GM21526 (cell line): ENCODE results near the gene HABP2.

Experiments used
- ATAC-seq: cut with Tn5 transposase; IDR thresholded peaks from one replicate; pipeline ENCODE4 v1.9.1; 2021; ENCODE audit warnings: moderate library complexity; ENCODE audit not compliant: unreplicated experiment, low FRiP score

Gene HABP2

DNA sequence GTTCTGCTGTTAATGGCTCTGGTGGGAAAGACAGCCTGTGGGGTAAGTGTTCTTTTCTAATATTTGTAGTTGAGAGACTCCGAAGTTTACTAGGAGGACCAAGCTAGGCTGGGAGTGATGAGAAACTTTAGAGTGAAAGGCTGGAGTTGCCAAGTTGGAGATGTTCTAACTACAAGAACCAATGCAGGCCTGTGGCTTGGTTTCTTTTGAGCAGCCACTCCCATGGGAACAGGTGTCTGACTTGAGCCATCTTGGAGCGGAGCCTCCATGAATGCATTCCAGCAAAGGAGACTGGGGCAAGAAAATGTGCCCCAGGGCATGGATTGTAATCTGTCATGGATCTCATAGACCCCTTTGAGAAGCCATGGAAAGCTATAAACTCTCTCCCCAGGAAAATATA, 296 bp downstream of the HABP2 start:
- no peak for ATAC-seq

DNA sequence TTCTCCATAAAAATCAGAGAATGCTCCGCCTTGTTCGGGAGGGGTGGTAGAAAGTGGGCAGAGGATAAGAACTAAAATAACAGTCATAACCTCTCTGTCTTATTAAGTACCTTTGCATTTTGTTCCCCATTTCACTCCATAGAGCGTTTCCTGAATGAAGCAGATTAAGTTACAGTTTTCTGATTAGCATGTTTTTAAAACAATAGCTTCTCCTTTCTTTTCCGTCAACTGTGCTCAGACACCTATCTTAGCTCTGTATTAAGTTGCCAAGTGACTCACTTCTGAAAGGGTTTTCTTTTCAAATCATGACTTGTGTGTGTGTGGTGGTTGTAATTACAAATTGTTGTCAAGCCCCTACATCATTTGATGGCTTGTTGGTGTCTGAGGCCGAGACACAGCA, 1.4 kb downstream of the HABP2 start:
- no peak for ATAC-seq

GRCh38 chr10:113555245-113555644, 2.4 kb downstream of the HABP2 start:
- no peak for ATAC-seq

GRCh38 chr10:113555751-113556150, 2.9 kb downstream of the HABP2 start:
- no peak for ATAC-seq

DNA sequence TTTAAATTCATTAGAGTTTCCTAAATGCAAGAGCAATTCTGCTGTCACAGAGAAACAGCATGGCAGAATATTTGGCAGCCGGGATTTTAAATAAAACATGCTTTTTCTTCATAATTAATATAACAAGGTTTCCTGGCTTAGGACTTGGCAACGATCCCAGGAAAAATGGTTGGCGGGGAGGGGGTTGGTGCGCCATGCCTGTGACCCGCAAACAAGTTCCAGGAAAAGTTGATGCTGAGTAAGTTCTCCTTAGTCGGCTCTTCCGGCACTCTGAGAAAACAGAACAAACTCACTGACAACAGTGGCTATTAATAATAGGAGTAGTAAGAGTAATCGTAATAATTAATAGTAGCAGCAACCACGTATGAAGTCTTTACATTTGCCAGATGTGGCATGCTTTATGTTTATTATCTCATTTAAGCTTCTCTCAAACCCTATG, 4.6 kb downstream of the HABP2 start:
- ATAC-seq, result no peak

GRCh38 chr10:113557903-113558321, 5.1 kb downstream of the HABP2 start:
- ATAC-seq, result no peak

DNA sequence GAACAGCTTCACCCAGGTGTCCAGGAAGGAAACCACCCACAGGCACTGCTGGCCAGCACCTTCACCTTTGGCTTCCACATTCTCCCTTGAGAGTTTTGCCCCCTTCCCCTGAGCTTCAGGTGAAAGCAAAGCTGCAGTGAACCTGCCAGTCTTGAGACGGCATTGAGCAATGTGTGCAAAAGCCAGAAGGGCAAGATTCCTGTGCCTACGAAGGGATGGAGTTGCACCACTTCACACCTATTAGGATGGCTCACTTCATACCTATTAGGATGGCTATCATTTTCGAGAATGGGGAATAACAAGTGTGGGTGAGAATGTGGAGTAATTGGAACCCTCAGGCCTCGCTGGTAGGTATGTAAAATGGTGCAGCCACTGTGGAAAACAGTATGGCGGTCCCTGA, 7.2 kb downstream of the HABP2 start:
- ATAC-seq, result no peak

- ATAC-seq, result no peak
Observed at GRCh38 chr10:113561214-113561613, 8.4 kb downstream of the HABP2 start.

DNA sequence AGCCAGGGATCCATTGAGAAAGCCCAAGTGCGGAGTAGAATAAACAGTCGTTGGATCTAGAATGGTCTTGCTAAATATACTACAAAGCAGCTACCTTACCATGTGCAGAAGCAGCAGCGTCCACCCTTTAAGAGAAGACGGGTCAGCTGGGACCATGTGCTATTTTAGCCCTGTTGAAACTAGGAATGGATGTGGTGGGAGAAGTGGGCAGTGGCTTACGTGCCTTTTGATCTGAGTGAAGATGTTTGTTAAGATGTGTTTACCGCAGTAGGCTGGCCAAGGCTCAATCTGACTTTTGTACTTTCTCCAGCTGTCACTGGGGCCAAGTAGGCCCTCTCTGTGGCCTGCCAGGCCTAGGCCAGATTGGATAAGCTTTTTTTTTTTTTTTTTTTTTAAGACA, 9.2 kb downstream of the HABP2 start:
- ATAC-seq, result no peak

DNA sequence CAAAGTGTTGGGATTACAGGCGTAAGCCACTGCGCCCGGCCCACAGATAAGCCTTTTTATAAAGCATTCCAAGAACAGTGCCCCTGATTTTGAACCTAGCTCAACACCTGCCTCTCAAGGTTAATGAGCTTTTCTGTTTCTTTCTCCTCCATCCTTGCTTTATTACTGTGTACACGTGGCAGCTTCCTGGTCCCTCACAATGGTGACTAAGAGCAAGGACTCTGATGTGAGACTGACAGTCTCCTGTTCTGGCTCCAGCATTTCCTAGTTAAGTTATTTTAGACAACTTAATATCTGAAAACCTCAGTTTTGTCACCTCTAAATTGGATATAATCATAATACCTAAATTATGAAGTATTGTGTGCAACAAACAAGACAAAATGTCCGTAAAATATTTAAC, 9.9 kb downstream of the HABP2 start:
- ATAC-seq, result no peak

- ATAC-seq, result peak; percentile 98
Observed at GRCh38 chr10:113563306-113564088, 10.6 kb downstream of the HABP2 start.

DNA sequence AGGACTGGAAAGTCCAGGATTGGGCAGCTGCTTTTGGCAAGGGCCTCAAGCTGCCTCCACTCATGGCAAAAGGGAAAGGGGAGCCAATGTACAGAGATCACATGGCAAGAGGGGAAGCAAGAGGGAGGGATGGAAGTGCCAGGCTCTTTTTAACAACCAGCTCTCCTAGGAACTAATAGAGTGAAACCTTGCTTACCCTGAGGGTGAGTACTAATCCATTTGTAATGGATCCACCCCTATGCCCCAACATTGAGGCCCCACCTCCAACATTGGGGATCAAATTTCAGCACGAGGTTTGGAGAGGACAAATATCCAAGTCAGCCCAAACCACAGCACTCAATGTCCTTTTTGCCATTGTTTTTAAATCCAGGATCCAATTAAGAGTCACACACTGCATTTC, 12.5 kb downstream of the HABP2 start:
- no peak for ATAC-seq

- ATAC-seq, result no peak
Observed at GRCh38 chr10:113566888-113567287, 14.0 kb downstream of the HABP2 start.

DNA sequence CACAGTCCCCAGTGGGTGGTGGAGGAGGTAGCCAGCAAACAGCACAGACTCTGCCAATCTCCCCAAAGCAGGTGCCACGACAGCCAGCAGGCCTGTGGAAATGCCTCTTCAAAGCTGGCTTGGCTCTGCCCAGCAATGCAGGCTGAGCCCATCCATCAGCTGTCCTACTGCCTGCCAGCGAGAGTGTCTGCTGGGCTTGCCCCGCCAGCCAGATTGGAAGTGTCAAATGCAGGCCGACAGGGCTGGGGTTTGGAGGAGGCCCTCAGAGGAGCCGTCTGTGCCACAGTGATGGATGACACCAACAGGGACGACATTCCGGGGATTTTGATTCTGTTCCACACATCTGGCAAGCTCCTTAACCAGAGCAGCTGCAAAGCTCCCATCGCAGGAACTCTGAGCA, 16.7 kb downstream of the HABP2 start:
- ATAC-seq, result no peak

- no peak for ATAC-seq
Observed at GRCh38 chr10:113572520-113573290, 19.9 kb downstream of the HABP2 start.

GRCh38 chr10:113573368-113573767, 20.5 kb downstream of the HABP2 start:
- no peak for ATAC-seq

DNA sequence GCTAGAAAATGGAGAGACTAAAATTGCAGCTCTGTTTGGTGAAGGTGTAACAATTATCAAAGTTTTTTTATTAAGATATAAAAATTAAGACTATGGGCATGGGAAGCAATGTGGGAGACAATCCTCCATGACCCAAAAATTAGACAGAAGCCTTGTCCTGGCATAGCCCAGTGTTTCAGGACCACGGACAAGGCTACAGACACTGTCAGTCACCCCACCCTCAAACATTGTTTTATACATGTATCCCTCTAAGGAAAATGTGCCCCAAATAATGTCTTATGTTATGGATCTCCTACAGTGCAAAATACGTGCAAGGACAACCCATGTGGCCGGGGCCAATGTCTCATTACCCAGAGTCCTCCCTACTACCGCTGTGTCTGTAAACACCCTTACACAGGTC, 24.0 kb downstream of the HABP2 start:
- no peak for ATAC-seq

DNA sequence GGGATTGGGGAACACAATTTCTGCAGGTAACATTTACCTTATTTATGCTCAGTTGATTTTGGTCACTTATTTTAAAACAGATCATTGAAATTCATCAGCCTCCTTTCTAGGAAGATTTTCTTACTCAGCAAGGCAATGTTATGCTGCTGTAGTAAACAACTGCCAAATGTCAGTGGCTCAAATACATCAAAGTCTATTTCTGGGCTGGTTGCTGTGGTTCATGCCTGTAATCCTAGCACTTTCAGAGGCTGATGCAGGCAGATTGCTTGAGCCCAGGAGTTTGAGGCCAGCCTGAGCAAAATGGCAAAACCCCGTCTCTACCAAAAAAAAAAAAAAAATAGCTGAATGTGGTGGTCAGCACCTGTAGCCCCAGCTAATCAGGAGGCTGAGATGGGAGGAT, 25.9 kb downstream of the HABP2 start:
- no peak for ATAC-seq

DNA sequence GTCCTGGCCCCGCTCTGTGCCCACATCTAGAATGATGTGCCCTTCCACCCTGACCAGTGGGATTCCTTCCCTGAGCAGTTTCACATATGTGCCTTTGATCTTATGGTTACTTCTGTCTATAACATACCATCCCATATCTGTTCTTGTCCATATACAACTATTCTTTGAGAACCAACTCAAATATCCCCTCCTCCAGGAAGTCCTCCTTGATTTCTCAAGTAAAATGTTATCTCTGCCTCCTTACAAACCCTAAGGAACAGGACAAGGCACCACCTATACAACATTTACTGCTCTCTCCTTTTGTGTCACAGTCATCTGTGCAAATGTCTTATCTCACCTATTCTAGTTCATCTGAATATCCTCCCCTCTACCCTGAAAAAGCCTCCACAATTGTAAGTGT, 28.2 kb downstream of the HABP2 start:
- ATAC-seq, result no peak

GRCh38 chr10:113583571-113583970, 30.7 kb downstream of the HABP2 start:
- no peak for ATAC-seq

DNA sequence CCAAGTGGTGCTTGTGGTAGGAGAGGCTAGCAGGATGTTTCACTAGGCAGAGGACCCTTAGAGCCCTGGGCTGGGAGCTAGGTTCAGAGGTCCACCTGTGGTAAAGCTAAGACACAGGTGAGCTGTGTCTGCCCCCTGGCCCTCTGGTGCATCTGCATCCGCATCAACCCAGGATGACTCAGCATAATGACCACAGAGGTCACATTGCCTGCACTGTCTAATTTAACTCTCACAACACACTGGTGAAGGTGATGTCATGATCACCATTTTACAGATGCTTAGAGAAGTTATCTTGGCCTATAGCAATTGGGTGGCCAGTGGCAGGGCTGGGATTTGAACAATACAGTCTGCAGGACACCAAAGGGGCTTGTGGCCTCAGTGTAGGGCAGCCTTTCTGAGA, 33.1 kb downstream of the HABP2 start:
- ATAC-seq, result no peak

DNA sequence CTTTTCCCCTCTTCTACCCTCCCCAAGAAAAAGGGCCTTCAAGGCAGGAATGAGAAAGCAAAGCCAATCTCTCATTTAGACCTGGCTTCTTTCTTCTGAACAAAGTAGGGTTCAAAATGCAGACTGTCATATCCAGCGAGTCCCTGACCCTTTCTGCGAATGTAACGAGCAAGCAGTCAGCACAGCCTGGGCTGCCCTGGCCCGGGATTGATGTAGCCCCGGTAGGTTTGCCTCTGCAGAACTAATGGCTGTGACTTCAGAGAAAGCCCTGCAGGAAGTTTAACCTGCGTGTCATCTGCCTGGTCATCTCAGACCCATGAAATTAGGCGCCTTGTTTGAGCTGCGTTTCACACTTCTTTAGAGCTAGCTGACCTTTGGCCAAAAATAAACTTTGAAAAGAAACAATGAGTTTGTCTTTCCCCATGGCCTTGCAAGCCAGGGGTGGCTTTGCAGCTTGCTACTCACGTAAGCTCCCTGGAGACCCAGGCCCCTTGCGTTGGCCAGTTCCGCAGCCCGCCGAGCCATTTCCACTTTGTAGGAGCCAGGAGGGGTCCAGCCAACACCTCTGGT, 36.4 kb downstream of the HABP2 start:
- ATAC-seq, result no peak
